SIG-M5 treated with dmso at 0.1 percent for 504 hours (cell line): Measurements from ENCODE around the gene ICA1.

ENCODE experiments used
- DNase-seq: peaks from one replicate; lab custom pipeline; 2025; ENCODE audit not compliant: unreplicated experiment; lab: John Stamatoyannopoulos, UW

Gene ICA1

GRCh38 chr7:8165150-8165549, 96.8 kb downstream of the ICA1 start:
- DNase-seq, result no peak

GRCh38 chr7:8162181-8162580, 99.8 kb downstream of the ICA1 start:
- no peak for DNase-seq

- no peak for DNase-seq
Observed at GRCh38 chr7:8161364-8161828, 100.6 kb downstream of the ICA1 start.

GRCh38 chr7:8160779-8161345, 101.1 kb downstream of the ICA1 start:
- DNase-seq, result no peak

GRCh38 chr7:8160250-8160649, 101.7 kb downstream of the ICA1 start:
- no peak for DNase-seq

GRCh38 chr7:8159595-8159994, 102.4 kb downstream of the ICA1 start:
- DNase-seq, result no peak

- DNase-seq, result no peak
Observed at GRCh38 chr7:8157296-8157695, 104.7 kb downstream of the ICA1 start.

GRCh38 chr7:8155836-8156235, 106.1 kb downstream of the ICA1 start:
- DNase-seq, result no peak

GRCh38 chr7:8154272-8154671, 107.7 kb downstream of the ICA1 start:
- no peak for DNase-seq

- DNase-seq, result no peak
Observed at GRCh38 chr7:8152489-8153192, 109.3 kb downstream of the ICA1 start.

GRCh38 chr7:8151161-8151725, 110.7 kb downstream of the ICA1 start:
- DNase-seq, result no peak

GRCh38 chr7:8149222-8149621, 112.7 kb downstream of the ICA1 start:
- DNase-seq, result no peak

- no peak for DNase-seq
Observed at GRCh38 chr7:8147760-8148463, 114.1 kb downstream of the ICA1 start.

- no peak for DNase-seq
Observed at GRCh38 chr7:8146788-8147413, 115.1 kb downstream of the ICA1 start.

- no peak for DNase-seq
Observed at GRCh38 chr7:8146106-8146787, 115.7 kb downstream of the ICA1 start.

- DNase-seq, result no peak
Observed at GRCh38 chr7:8144856-8145255, 117.1 kb downstream of the ICA1 start.

GRCh38 chr7:8143151-8143874, 118.7 kb downstream of the ICA1 start:
- DNase-seq, result no peak

GRCh38 chr7:8142477-8142876, 119.5 kb downstream of the ICA1 start:
- no peak for DNase-seq

- DNase-seq, result no peak
Observed at GRCh38 chr7:8141070-8141469, 120.9 kb downstream of the ICA1 start.

GRCh38 chr7:8136051-8136730, 125.8 kb downstream of the ICA1 start:
- no peak for DNase-seq
